ENCODE results near the gene TMA7.

The TMA7 gene

GRCh38 chr3:48405343-48405881, 34.6 kb upstream of the TMA7 start:
- DNase-seq (ENCODE audit: low read depth): no peak
- no peak for TF ChIP-seq CTCF (IDR thresholded peaks at IDR 0.05; ENCODE audit: control insufficient read depth, extremely low read depth, insufficient read depth)
- no peak overlapping the region for H3K4me3 ChIP-seq (ENCODE audit: low read depth, low read length)

- H3K4me3 ChIP-seq (ENCODE audit: low read depth, low read length): no peak overlapping the region
- TF ChIP-seq CTCF (IDR thresholded peaks at IDR 0.05; ENCODE audit: control insufficient read depth, extremely low read depth, insufficient read depth): no peak
- DNase-seq (ENCODE audit: low read depth): no peak
These were observed 34.1 kb upstream of the TMA7 start for GRCh38 chr3:48405971-48406370.

- no peak overlapping the region for H3K4me3 ChIP-seq (ENCODE audit: low read depth, low read length)
- DNase-seq (ENCODE audit: low read depth): no peak
- no peak for TF ChIP-seq CTCF (IDR thresholded peaks at IDR 0.05; ENCODE audit: control insufficient read depth, extremely low read depth, insufficient read depth)
These were observed 33.3 kb upstream of the TMA7 start for GRCh38 chr3:48406443-48407431.

- DNase-seq (ENCODE audit: low read depth): no peak
- no peak for TF ChIP-seq CTCF (IDR thresholded peaks at IDR 0.05; ENCODE audit: control insufficient read depth, extremely low read depth, insufficient read depth)
- H3K4me3 ChIP-seq (ENCODE audit: low read depth, low read length): no peak overlapping the region
These were observed 32.4 kb upstream of the TMA7 start for GRCh38 chr3:48407542-48408099.

GRCh38 chr3:48408823-48409281, 31.2 kb upstream of the TMA7 start:
- TF ChIP-seq CTCF (IDR thresholded peaks at IDR 0.05; ENCODE audit: control insufficient read depth, extremely low read depth, insufficient read depth): no peak

GRCh38 chr3:48409291-48410201, 30.5 kb upstream of the TMA7 start:
- TF ChIP-seq CTCF (IDR thresholded peaks at IDR 0.05; ENCODE audit: control insufficient read depth, extremely low read depth, insufficient read depth): no peak

More at GRCh38 chr3:48408823-48409281, 31.2 kb upstream of the TMA7 start:
- DNase-seq (ENCODE audit: low read depth): no peak
- H3K4me3 ChIP-seq (ENCODE audit: low read depth, low read length): no peak overlapping the region

More at GRCh38 chr3:48409291-48410201, 30.5 kb upstream of the TMA7 start:
- no peak for DNase-seq (ENCODE audit: low read depth)
- H3K4me3 ChIP-seq (ENCODE audit: low read depth, low read length): no peak overlapping the region

All from LNCaP clone FGC (cell line).